ENCODE results near the gene SPON1. TPM values are rescaled to one million over a fixed set of nuclear protein-coding genes. Genes with fewer than 3 reads are reported as not detected.

The SPON1 gene
- total RNA-seq, 1 experiment from 2014 or later = 0.20 TPM

DNA sequence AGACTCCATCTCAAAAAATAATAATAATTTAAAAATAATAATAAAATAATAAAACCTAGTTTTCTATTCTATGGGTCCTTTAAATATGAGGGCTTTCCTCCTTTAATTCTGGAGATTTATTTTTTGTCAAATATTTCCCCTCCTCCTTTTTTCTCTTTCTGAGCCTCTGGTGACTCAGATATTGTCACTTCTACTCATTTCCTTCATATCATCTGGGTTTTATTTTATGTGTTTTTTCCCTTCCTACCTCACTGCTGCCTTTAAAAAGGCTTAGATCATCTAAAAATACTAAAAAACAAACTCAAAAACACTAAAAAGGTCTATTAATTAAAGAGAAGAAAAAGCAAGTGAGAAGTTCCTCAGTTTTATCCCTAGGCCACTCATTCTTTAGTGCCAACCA, 138.9 kb downstream of the SPON1 start:
- no peak overlapping the region for H2AFZ ChIP-seq (ENCODE audit: low read length)
- H3K4me1 Mint-ChIP-seq = peaks cover 7% of the 10 kb centered on the region in 2 experiments
- no peak overlapping the region for H4K91ac ChIP-seq (ENCODE audit: insufficient read length, low read depth, low read length)
- H3K4me2 ChIP-seq (ENCODE audit: insufficient read depth, insufficient read length, low read length) = no peak overlapping the region
- H3K9me3 ChIP-seq (ENCODE audit: control insufficient read depth, low read depth, low read length) = no peaks in the 10 kb centered on the region
- H4K20me1 ChIP-seq (ENCODE audit: control insufficient read depth, insufficient read depth, insufficient read length) = no peaks in the 10 kb centered on the region
- no peak overlapping the region for H2BK5ac ChIP-seq (ENCODE audit: insufficient read length, low read length)
- H3K14ac ChIP-seq (ENCODE audit: insufficient read depth, low read length) = no peak overlapping the region
- no peak overlapping the region for H3K4ac ChIP-seq (ENCODE audit: low read depth, low read length)
- no peaks in the 10 kb centered on the region for H3K79me1 ChIP-seq (ENCODE audit: insufficient read depth, low read depth, low read length, poor library complexity, severe bottlenecking)
- no peak overlapping the region for H3K23ac ChIP-seq (ENCODE audit: insufficient read length, low read depth, low read length)
- no peaks in the 10 kb centered on the region for H3K4me1 ChIP-seq (ENCODE audit: insufficient read depth, low read length)
- no peaks in the 10 kb centered on the region for H3K9me3 Mint-ChIP-seq
- no peak overlapping the region for H3T11ph ChIP-seq (ENCODE audit: low read length)
- H3K36me3 Mint-ChIP-seq (ENCODE audit: insufficient read depth in 1 of 3, low read depth in 3 of 3) = no peaks in the 10 kb centered on the region
- H4K8ac ChIP-seq (replicated peaks; ENCODE audit: insufficient read length, low read depth, low read length) = no peak overlapping the region
- no peak overlapping the region for H3K56ac ChIP-seq (ENCODE audit: insufficient read length, low read depth, low read length)
- no peak overlapping the region for H2AK5ac ChIP-seq (ENCODE audit: insufficient read length, low read length)
- no peaks in the 10 kb centered on the region for H3K23me2 ChIP-seq (ENCODE audit: insufficient read length, low read depth, low read length, poor library complexity, severe bottlenecking)
- TF ChIP-seq, protein P1, sequence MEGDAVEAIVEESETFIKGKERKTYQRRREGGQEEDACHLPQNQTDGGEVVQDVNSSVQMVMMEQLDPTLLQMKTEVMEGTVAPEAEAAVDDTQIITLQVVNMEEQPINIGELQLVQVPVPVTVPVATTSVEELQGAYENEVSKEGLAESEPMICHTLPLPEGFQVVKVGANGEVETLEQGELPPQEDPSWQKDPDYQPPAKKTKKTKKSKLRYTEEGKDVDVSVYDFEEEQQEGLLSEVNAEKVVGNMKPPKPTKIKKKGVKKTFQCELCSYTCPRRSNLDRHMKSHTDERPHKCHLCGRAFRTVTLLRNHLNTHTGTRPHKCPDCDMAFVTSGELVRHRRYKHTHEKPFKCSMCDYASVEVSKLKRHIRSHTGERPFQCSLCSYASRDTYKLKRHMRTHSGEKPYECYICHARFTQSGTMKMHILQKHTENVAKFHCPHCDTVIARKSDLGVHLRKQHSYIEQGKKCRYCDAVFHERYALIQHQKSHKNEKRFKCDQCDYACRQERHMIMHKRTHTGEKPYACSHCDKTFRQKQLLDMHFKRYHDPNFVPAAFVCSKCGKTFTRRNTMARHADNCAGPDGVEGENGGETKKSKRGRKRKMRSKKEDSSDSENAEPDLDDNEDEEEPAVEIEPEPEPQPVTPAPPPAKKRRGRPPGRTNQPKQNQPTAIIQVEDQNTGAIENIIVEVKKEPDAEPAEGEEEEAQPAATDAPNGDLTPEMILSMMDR (conservative IDR thresholded peaks at IDR 0.05) = no peak
- H2BK120ac ChIP-seq (ENCODE audit: low read depth, low read length, poor library complexity, severe bottlenecking) = no peak overlapping the region
- no peak overlapping the region for H3K9ac ChIP-seq (ENCODE audit: extremely low read depth, insufficient read length, low read length)
- no peak overlapping the region for H2BK20ac ChIP-seq (ENCODE audit: low read depth, low read length, poor library complexity, severe bottlenecking)
- H4K5ac ChIP-seq (ENCODE audit: insufficient read length, low read depth, low read length) = no peak overlapping the region
- H3K27me3 Mint-ChIP-seq (ENCODE audit: low read depth) = peaks cover 2% of the 10 kb centered on the region; the same call in 1 of the 2 replicates
- H3K27ac Mint-ChIP-seq = peak overlapping the region in 1 of 3 experiments; percentile 6; a peak in 1 of 7 replicates
- H3K4me3 Mint-ChIP-seq = no peak overlapping the region
- H3K27me3 ChIP-seq (ENCODE audit: insufficient read depth, low read length) = no peaks in the 10 kb centered on the region
- no peak overlapping the region for H2BK15ac ChIP-seq (ENCODE audit: low read depth, low read length)
- no peak overlapping the region for H3K27ac ChIP-seq (ENCODE audit: insufficient read length, low read depth, low read length)
- DNase-seq = no peak
- no peak overlapping the region for H2BK12ac ChIP-seq (ENCODE audit: insufficient read length, low read depth, low read length)
- H3K18ac ChIP-seq (ENCODE audit: insufficient read length, low read depth, low read length) = no peak overlapping the region
- H3K79me2 ChIP-seq (ENCODE audit: insufficient read depth, low read length) = no peaks in the 10 kb centered on the region

Measured in H9 (cell line).